Stimulated activated CD4-positive, alpha-beta T cell treated with anti-CD3 and anti-CD28 coated beads, Interleukin-2, amount 100 ng/mL, for 4 hours (primary cell): ENCODE data around the gene RGS12.

Experiments used
- DNase-seq: peaks from one replicate; pipeline ENCODE4 v3.0.0-alpha.2; 2020; ENCODE audit warnings: low read depth

RGS12 gene

GRCh38 chr4:3276986-3277385, 15.8 kb upstream of the RGS12 start:
- no peak for DNase-seq

DNA sequence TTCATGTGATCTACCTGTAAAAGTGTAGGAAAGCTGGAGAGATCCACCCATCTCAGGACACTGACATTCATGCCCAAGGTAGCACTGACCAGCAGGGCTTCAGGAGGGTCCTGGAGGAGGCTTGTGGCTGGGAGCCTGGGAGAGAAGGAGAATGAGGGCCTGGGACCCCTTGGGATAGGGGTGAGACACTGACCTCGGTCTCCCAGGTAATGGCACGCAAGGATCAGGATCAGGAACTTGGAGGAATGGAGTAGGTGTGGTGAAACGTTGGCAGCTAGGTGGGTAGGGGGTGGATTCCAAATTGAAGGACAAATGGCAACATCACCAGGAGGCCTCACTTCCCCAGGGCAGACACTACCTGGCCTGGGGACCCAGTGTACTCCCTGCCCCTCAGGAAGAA, 12.4 kb upstream of the RGS12 start:
- DNase-seq, result no peak

DNA sequence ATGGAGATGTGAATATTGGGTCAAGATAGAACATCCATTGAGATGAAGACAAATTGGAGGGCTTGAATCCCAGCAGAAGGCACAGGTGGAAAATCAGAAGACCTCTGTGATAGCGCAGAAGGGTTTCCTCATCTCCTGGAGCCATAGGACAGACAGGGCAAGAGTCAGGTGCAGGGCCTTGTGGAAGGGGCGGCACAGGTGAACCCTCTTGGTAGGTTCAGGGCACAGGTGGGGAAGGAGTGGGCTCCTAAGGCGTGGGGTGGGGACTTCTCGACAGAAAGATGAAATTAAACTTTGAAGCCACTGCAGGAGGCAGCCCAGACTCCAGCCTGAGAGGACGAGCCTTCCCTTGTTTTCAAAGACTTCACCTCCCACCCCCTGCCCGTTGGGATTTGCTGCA, 9.3 kb upstream of the RGS12 start:
- no peak for DNase-seq

DNA sequence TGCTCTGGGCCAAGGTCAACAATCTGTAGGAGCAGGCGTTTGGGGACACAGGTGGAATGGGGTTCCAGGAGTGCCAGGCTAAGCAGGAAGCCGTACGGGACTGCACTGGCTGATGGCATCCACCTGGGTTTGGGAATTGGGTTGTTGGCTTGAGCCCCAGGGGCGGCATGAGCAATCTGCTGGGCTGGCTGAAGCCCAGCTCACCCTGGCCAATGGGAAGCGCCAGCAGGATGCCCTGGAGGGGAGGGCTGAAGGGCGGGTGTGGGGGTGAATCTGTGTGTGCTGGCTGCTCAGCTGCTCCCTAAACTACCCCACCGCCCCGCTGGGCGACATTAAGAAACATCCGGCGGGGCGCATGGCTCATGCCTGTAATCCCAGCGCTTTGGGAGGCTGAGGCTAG, 8.9 kb upstream of the RGS12 start:
- DNase-seq, result no peak

- DNase-seq, result no peak
Observed at GRCh38 chr4:3284734-3285557, 7.9 kb upstream of the RGS12 start.

GRCh38 chr4:3285558-3286334, 7.1 kb upstream of the RGS12 start:
- no peak for DNase-seq

- no peak for DNase-seq
Observed at GRCh38 chr4:3286335-3287175, 6.3 kb upstream of the RGS12 start.

GRCh38 chr4:3287271-3287971, 5.4 kb upstream of the RGS12 start:
- no peak for DNase-seq

- no peak for DNase-seq
Observed at GRCh38 chr4:3287972-3288570, 4.8 kb upstream of the RGS12 start.

DNA sequence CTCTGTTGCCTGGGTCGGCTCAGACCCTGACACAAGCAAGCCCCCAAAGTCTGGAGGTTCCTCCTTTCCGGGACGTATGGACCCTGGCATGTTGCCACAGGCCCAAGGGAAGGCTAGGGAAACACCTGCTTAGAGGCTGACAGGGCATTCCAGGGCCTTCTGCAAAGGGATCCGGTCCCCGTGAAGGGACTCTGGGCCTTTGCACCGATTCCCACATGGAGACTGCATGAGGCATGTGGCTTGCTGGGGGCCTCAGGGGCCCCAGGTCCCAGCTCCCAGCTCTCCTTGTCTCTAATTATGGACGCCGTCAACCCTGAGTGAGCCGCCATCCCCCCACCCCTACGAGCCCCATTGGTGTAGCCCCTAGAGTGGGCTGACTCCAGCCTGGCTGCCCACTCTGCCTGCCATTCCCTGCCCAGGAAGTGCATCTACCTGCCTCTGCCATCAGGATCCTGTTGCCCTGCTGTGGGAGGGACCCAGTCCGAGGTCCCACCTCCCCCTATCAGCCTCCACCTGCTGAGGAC, 4.2 kb upstream of the RGS12 start:
- DNase-seq, result no peak

GRCh38 chr4:3290476-3290875, 2.3 kb upstream of the RGS12 start:
- DNase-seq, result no peak

GRCh38 chr4:3290889-3291321, 1.9 kb upstream of the RGS12 start:
- DNase-seq, result no peak

- no peak for DNase-seq
Observed at GRCh38 chr4:3291411-3291968, 1.3 kb upstream of the RGS12 start.

DNA sequence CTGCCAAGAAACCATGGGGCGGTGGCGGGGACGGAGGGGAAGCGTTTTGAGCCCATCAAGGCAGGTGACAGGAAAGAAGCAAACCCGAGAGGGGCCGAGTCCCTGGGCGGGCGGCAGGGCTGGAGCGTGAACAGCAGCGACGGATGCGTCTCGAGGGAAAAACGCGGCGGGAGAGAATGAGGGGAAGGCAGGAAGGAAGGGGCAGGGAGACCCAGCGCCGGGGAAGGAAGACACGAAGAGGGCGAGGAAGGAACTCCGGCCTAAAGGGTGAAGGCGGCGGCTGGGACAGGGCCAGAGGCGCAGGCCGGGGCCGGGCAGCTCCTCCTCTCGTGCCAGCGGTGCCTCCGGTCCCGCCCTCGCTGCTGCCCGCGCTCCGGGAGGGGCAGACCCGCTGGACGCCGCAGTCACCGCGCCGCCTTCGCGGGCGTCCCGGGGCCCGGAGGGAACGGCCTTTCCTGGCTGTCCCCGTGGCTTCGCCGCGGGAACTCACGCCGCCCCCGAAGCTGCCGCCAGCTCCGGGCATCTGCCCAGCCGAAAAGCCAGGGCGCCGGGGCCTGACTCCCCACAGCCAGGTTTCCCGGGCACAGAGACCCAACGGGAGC, 751 bp upstream of the RGS12 start:
- DNase-seq, result no peak

- DNase-seq, result no peak
Observed at GRCh38 chr4:3293401-3294391, 875 bp downstream of the RGS12 start.

DNA sequence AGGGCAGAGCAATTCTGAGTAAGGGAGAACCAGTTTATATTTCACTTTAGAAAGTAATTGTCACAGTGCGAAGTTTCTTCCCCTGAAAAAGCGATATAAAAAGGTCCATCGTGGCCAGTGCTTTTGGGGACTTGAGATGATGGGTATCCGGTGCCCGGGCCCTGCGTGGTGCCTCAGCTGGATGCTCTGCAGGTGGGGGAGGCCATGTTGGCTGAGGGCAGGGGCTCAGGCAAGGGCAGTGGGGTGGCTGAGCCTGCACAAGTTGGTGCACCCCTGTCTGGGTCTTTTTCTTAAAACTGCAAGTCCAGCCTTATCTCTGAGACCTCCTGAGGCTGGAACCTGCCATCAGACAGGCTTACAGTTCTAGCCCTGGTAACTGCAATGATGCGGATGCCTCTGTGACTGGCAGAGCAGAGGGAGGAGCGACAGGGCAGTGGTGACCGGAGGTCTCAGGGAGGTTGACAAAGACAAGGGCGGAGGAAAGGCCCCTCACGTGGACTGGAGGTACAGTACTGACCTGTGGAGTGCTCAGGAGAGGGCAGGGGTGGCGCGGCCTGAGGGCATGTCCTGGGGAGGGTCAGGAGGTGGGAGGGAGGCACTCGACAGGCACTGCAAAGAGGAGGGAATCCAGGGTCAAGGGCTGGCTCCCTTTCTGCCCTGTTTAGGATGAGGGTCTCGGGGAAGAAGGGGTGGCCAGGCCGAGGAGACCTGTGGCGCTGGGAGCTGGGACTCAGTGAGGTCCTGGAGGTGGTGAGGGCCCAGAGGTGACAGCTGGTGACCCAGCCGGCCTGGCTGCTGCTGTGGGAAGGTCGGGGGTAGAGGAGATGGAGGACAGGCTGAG, 1.8 kb downstream of the RGS12 start:
- no peak for DNase-seq

GRCh38 chr4:3295837-3296624, 3.2 kb downstream of the RGS12 start:
- DNase-seq, result no peak
